Measurements from ENCODE around the gene SNF8.

Gene SNF8

DNA sequence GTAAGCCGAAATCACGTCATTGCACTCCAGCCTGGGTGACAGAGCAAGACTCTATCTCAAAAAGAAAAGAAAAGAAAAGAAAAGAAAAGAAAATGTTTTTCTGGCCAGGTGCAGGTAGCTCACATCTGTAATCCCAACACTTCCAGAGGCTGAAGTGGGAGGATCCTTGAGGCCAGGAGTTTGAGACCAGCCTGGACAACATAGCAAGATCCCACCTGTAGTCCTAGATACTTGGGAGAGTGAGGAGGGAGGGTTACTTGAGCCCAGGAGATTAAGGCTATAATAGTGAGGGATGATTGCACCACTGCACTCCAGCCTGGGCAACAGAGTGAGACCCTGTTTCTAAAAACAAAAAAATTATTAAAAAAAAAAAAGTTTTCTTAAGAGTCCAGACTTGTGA is 54.6 kb downstream of the SNF8 start:
- Histone ChIP-seq H3K79me2 (ENCODE audit: control insufficient read depth, insufficient read depth, low read length, unreplicated experiment) (peaks cover 22% of the 10 kb centered on the region), H3K4me3 (ENCODE audit: low read depth, low read length) (no peak overlapping the region), H3K4me1 (ENCODE audit: control insufficient read depth, insufficient read depth, low read length, unreplicated experiment) (peaks cover 6% of the 10 kb centered on the region), H2AFZ (ENCODE audit: low read length, unreplicated experiment) (no peak overlapping the region), H3K36me3 (ENCODE audit: insufficient read depth, low read length) (no peaks in the 10 kb centered on the region), H3K27ac (ENCODE audit: low read depth, low read length) (no peak overlapping the region), H3K27me3 (ENCODE audit: insufficient read depth, low read length) (no peaks in the 10 kb centered on the region)

DNA sequence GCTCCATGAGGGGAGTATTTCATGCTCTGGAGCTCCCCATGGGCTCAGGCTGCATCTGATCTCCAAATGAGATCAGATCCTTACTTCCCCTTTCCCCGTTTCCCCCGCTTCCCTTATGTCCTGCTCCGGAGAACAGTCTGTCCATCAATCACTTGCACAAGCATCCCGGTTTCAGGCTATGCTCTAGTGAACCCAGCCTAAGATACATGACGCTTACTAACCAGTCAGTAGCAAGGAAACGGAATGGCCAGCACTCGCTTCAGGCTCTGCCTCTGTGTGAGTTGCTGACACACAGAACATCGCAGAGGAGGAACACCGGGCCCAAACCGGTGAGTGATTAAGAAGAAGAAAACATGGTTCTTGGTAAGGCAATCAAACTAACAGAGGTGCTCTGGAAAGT is 61.5 kb downstream of the SNF8 start:
- no peaks in the 10 kb centered on the region for H3K4me1 ChIP-seq (ENCODE audit: control insufficient read depth, insufficient read depth, low read length, unreplicated experiment)
- no peak overlapping the region for H3K4me3 ChIP-seq (ENCODE audit: low read depth, low read length)
- H3K27me3 ChIP-seq (ENCODE audit: insufficient read depth, low read length) = no peaks in the 10 kb centered on the region
- H2AFZ ChIP-seq (ENCODE audit: low read length, unreplicated experiment) = no peak overlapping the region
- H3K79me2 ChIP-seq (ENCODE audit: control insufficient read depth, insufficient read depth, low read length, unreplicated experiment) = no peaks in the 10 kb centered on the region
- no peak overlapping the region for H3K27ac ChIP-seq (ENCODE audit: low read depth, low read length)
- no peaks in the 10 kb centered on the region for H3K36me3 ChIP-seq (ENCODE audit: insufficient read depth, low read length)

DNA sequence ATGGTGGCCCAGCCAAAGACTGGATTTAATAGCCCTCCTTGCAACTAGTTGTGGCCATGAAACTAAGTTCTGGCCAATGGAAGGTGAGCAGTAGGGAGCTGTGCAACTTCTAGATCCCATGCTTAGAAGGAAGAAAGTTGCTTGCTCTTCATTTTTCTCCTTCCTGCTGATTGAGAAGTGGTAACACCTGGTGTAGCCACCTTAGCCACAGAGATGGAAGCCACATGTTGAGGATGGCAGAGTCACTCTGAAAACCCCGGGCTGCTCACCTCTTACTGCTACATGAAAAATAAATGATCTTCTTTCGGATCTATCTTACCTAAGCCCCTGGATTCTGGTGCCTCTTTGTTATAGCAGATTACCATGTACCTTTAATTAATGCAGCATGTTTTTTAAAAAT is 62.4 kb downstream of the SNF8 start:
- no peaks in the 10 kb centered on the region for H3K4me1 ChIP-seq (ENCODE audit: control insufficient read depth, insufficient read depth, low read length, unreplicated experiment)
- no peak overlapping the region for H3K27ac ChIP-seq (ENCODE audit: low read depth, low read length)
- H3K4me3 ChIP-seq (ENCODE audit: low read depth, low read length) = no peak overlapping the region
- H3K27me3 ChIP-seq (ENCODE audit: insufficient read depth, low read length) = no peaks in the 10 kb centered on the region
- no peaks in the 10 kb centered on the region for H3K79me2 ChIP-seq (ENCODE audit: control insufficient read depth, insufficient read depth, low read length, unreplicated experiment)
- H2AFZ ChIP-seq (ENCODE audit: low read length, unreplicated experiment) = no peak overlapping the region
- no peaks in the 10 kb centered on the region for H3K36me3 ChIP-seq (ENCODE audit: insufficient read depth, low read length)
